OCI-LY7 (cell line): ENCODE measurements around the gene OTUB1. TPM values are rescaled to one million over a fixed set of nuclear protein-coding genes. Genes with fewer than 3 reads are reported as not detected.

ENCODE experiments used
- BruUV-seq: library from RNA; stranded (reverse); fragments of 400-500 nt; replicated peaks from 2 replicates; lab custom pipeline; 2021; lab: Mats Ljungman, UMichigan
- CTCF ChIA-PET: fragments of 300-600 bp; sonication (Branson Sonifier 250); formaldehyde crosslinking; loops from one replicate; lab custom pipeline; 2022; ENCODE audit warnings: antibody characterized with exemption; ENCODE audit not compliant: unreplicated experiment; lab: Charles Lee
- POLR2A ChIA-PET: fragments of 300-600 bp; sonication (Branson Sonifier 250); formaldehyde crosslinking; loops from one replicate; lab custom pipeline; 2022; ENCODE audit warnings: antibody characterized with exemption; lab: Charles Lee
- DNase-seq: peaks from one replicate; pipeline ENCODE4 v3.0.0-alpha.2; 2015; ENCODE audit warnings: low spot score
- H2AFZ ChIP-seq: fragments of 200-600 bp; sonication (generic), shearing (Covaris generic); 2 replicates; pipeline ENCODE4 v1.6.1; 2014; ENCODE audit warnings: mild to moderate bottlenecking, antibody characterized with exemption, low read length, moderate library complexity
- H3K27ac ChIP-seq: fragments of 200-600 bp; sonication (generic); 2 replicates; pipeline ENCODE4 v1.5.1; 2014; ENCODE audit warnings: mixed run types, low read depth, mild to moderate bottlenecking, moderate library complexity, low read length, inconsistent platforms; ENCODE audit not compliant: poor library complexity, severe bottlenecking
- H3K36me3 ChIP-seq: fragments of 200-600 bp; sonication (generic); 2 replicates; pipeline ENCODE4 v1.6.1; 2014; ENCODE audit warnings: mild to moderate bottlenecking, antibody characterized with exemption, low read length, moderate library complexity, mixed read lengths; ENCODE audit not compliant: insufficient read depth
- H3K4me1 ChIP-seq: fragments of 200-600 bp; sonication (generic); 2 replicates; pipeline ENCODE4 v1.5.1; 2014; ENCODE audit warnings: mild to moderate bottlenecking, low read length; ENCODE audit not compliant: insufficient read depth, poor library complexity, severe bottlenecking
- H3K4me2 ChIP-seq: fragments of 200-600 bp; sonication (generic); 2 replicates; pipeline ENCODE4 v1.6.1; 2014; ENCODE audit warnings: mild to moderate bottlenecking, low read length
- H3K4me3 ChIP-seq: fragments of 200-600 bp; sonication (generic); 2 replicates; pipeline ENCODE4 v1.5.1; 2014; ENCODE audit warnings: mild to moderate bottlenecking, low read depth, low read length; ENCODE audit not compliant: poor library complexity, severe bottlenecking
- H3K79me2 ChIP-seq: fragments of 200-600 bp; sonication (generic); 2 replicates; pipeline ENCODE4 v1.6.1; 2016; ENCODE audit warnings: low read depth, mild to moderate bottlenecking, low read length, moderate library complexity, mixed read lengths; ENCODE audit not compliant: insufficient read depth
- H3K9me2 ChIP-seq: fragments of 200-600 bp; sonication (generic); 2 replicates; pipeline ENCODE4 v1.6.1; 2016; ENCODE audit warnings: mild to moderate bottlenecking, low read length, mixed read lengths; ENCODE audit not compliant: insufficient read depth
- H3K9me3 ChIP-seq: fragments of 200-600 bp; sonication (generic); 2 replicates; pipeline ENCODE4 v1.6.1; 2014; ENCODE audit warnings: mild to moderate bottlenecking, mixed run types, low read length, mixed read lengths
- H4K20me1 ChIP-seq: fragments of 200-600 bp; sonication (generic); 2 replicates; pipeline ENCODE4 v1.6.1; 2014; ENCODE audit warnings: mild to moderate bottlenecking, antibody characterized with exemption, low read length, moderate library complexity, mixed read lengths; ENCODE audit not compliant: insufficient read depth
- CTCF ChIP-seq: fragments of 200-600 bp; sonication (generic); conservative IDR thresholded peaks from 2 replicates; pipeline ENCODE4 v1.5.1; 2014; ENCODE audit warnings: mild to moderate bottlenecking, antibody characterized with exemption, low read length, moderate library complexity, mixed read lengths
- EZH2phosphoT487 ChIP-seq: fragments of 200-600 bp; sonication (generic); IDR thresholded peaks from 2 replicates; pipeline ENCODE4 v1.6.1; 2018; ENCODE audit warnings: low read depth, borderline replicate concordance, mild to moderate bottlenecking, mixed run types, antibody characterized with exemption, low read length, moderate library complexity, mixed read lengths
- intact Hi-C: fragments of 100-400 bp; cut with micrococcal nuclease; formaldehyde crosslinking; loops from one replicate; pipeline ENCODE4 v1.10.0; 2022; ENCODE audit not compliant: unreplicated experiment
- total RNA-seq, 2 experiments: library from RNA; depleted of rRNA in 1 of 2; stranded (reverse); fragments of >200 nt in 1 of 2; shearing (Covaris generic) in 1 of 2; gene quantifications; 2 replicates each; pipeline ENCODE4 v1.2.3, GENCODE V29; 2014 to 2022

The OTUB1 gene
- total RNA-seq, 2 experiments from 2014 or later, result 72.4 to 88.1 TPM

- POLR2A ChIA-PET, result no interaction called here
- no TSS peak for BruUV-seq
- intact Hi-C loops, result no loop called here
- Histone ChIP-seq H3K4me1 (peaks cover 9% of the 10 kb centered on the region), H2AFZ (no peak overlapping the region), H3K36me3 (peaks cover 66% of the 10 kb centered on the region), H3K4me2 (no peak overlapping the region), H3K4me3 (no peak overlapping the region), H3K9me3 (no peaks in the 10 kb centered on the region), H3K27ac (no peak overlapping the region), H4K20me1 (no peaks in the 10 kb centered on the region), H3K9me2 (no peaks in the 10 kb centered on the region), H3K79me2 (no peaks in the 10 kb centered on the region)
- DNase-seq, result no peak
- CTCF ChIA-PET, result no interaction called here
- TF ChIP-seq CTCF, result no peak
- TF ChIP-seq EZH2phosphoT487, result no peak
These were observed 10.3 kb downstream of the OTUB1 start for GRCh38 chr11:63996512-63996911.

- H3K79me2 ChIP-seq, result no peaks in the 10 kb centered on the region
- POLR2A ChIA-PET, result no interaction called here
- H4K20me1 ChIP-seq, result no peaks in the 10 kb centered on the region
- BruUV-seq, result TSS peak; percentile 90
- peaks cover 65% of the 10 kb centered on the region for H3K36me3 ChIP-seq
- no peak for DNase-seq
- TF ChIP-seq EZH2phosphoT487 (no peak), CTCF (no peak)
- H3K4me2 ChIP-seq, result no peak overlapping the region
- no peaks in the 10 kb centered on the region for H3K9me2 ChIP-seq
- no peaks in the 10 kb centered on the region for H3K9me3 ChIP-seq
- CTCF ChIA-PET, result no interaction called here
- H2AFZ ChIP-seq, result no peak overlapping the region
- peaks cover 9% of the 10 kb centered on the region for H3K4me1 ChIP-seq
- no peak overlapping the region for H3K27ac ChIP-seq
- H3K4me3 ChIP-seq, result no peak overlapping the region
- intact Hi-C loops, result no loop called here
These were observed 11.0 kb downstream of the OTUB1 start for GRCh38 chr11:63997104-63997700.

- no peak overlapping the region for H3K27ac ChIP-seq
- H4K20me1 ChIP-seq, result no peaks in the 10 kb centered on the region
- H3K9me3 ChIP-seq, result no peaks in the 10 kb centered on the region
- no peak overlapping the region for H2AFZ ChIP-seq
- H3K79me2 ChIP-seq, result no peaks in the 10 kb centered on the region
- CTCF ChIA-PET, result no interaction called here
- DNase-seq, result no peak
- peaks cover 64% of the 10 kb centered on the region for H3K36me3 ChIP-seq
- H3K4me2 ChIP-seq, result no peak overlapping the region
- POLR2A ChIA-PET, result no interaction called here
- no peak overlapping the region for H3K4me3 ChIP-seq
- no TSS peak for BruUV-seq
- H3K4me1 ChIP-seq, result peaks cover 9% of the 10 kb centered on the region
- no peaks in the 10 kb centered on the region for H3K9me2 ChIP-seq
- intact Hi-C loops, result no loop called here
- TF ChIP-seq EZH2phosphoT487 (no peak), CTCF (no peak)
These were observed 11.6 kb downstream of the OTUB1 start for GRCh38 chr11:63997801-63998337.
